GM18499 (cell line): ENCODE results near the gene ANKRD13D.

Source experiments
- ATAC-seq: cut with Tn5 transposase; IDR thresholded peaks from one replicate; pipeline ENCODE4 v1.9.1; 2021; ENCODE audit warnings: moderate number of reproducible peaks; ENCODE audit not compliant: insufficient read depth, unreplicated experiment

The ANKRD13D gene

GRCh38 chr11:67349928-67350465, 60.9 kb downstream of the ANKRD13D start:
- no peak for ATAC-seq

- ATAC-seq, result no peak
Measured at GRCh38 chr11:67351275-67352005, 62.3 kb downstream of the ANKRD13D start.
